ENCODE results near the gene FREM1.

Gene FREM1

DNA sequence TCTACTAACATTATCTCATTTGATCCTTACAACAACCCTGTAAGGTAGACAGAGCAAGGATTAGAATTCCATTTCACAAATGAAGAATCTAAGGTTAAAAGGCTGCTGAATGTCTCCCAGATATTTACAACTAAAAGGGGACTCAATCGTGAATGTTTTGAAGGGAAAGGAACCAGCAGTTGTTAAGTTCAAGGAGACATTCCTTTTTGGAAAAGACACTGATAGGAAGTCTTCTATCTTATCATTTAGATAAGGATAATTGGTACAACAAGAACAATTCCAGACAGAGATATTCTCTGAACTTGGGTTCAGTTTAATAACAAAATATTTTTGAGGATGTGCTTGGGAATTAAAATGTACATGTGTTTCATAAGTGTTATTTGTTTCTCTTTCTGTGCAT is 150.2 kb downstream of the FREM1 start:
- no peak for DNase-seq (ENCODE audit: low read depth)

DNA sequence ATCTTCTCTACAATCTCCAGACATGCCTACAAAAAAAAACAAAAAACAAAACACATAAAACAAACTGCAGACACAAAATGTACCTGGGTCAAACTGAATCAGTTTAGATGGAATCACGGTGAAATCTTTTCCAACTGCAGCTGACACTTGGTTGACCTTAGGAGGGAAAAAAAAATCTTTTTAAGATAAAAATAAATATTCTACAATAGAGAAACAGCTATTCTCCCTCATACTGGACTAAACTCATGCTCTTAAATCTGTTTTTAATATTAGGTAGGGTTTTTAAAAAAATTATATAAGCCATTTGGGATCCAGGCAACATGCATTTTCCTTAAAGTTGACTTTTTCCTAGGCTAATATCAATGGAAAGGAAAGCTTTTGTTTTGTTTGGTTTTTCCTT is 153.9 kb downstream of the FREM1 start:
- no peak for DNase-seq (ENCODE audit: low read depth)

DNA sequence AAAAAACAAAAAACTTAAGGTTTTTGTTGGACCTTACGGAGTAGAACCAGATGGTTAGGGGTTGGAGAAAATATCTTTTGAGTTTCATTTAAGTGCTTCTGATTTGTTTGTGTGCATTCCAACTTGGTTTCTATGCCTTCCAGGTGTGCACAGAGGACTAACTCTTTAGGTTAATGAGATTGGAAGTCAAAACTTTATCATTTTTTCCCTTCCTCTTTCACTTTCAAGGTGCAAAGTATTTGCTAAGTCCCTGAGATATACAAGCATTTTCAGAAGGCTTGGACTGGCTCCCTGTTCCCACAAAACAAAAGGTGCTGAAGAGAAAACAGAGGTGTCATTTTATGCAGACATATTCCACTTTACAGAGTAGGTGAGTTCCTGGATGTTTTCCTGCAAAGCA is 157.4 kb downstream of the FREM1 start:
- no peak for DNase-seq (ENCODE audit: low read depth)

DNA sequence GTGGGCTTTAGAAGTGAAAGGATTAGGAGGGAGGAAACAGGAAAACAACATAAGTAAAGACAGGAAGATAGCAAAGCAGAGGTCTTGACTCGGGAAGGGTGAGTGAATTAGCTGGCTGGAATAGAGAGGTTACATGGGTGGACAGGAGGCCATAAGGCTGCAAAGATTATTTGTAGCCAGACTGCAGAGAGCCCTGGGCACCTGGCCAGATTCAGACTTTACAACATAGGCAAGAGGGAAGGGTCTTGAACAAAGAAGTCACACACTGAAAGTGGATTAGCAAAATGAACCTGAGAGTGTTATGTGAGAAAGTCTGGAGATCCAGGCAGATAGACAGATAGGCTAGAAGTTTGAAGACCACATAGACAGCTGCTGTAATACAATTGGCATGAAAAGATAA is 158.0 kb downstream of the FREM1 start:
- DNase-seq (ENCODE audit: low read depth): no peak

DNA sequence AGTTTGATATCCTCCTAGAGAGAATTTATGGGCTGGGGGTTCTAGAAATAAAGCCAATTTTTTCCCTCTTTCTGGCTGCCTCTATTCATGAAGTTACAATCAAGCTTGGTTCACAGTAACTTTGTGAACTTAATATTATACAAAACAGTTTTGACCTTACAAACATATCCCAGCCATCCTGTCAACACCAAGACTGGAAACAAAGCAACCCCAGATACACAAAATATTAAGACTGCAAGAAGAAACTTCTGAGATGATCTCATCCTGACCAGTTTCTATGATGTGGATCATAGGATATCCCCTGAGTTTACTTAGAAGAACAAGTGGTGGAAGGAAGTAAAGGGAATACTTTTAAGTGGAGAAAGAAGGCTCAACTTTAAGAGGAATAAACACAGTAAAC is 159.4 kb downstream of the FREM1 start:
- DNase-seq (ENCODE audit: low read depth): no peak

DNA sequence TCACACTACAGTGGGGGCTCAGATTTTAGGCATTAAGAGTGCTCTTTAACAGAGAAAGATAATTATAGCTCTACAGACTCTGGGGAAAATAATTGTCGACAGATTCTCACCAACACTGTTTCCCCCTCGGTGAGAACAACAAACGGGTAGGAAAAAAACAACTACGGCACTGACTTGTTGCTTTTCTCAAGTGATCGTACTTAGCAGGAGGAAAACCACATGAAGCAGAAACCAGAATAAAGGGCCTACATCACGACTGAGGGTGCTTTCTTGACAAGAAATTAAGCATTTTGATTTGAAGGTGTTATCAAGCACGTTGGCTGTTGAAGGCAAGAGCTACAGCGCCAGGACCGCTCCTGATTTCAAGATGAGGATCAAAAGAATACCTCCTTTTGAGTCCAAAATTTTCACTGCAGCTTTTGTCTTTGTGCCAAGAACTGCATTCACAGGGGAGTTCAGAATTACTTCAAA is 160.5 kb downstream of the FREM1 start:
- no peak for DNase-seq (ENCODE audit: low read depth)

DNA sequence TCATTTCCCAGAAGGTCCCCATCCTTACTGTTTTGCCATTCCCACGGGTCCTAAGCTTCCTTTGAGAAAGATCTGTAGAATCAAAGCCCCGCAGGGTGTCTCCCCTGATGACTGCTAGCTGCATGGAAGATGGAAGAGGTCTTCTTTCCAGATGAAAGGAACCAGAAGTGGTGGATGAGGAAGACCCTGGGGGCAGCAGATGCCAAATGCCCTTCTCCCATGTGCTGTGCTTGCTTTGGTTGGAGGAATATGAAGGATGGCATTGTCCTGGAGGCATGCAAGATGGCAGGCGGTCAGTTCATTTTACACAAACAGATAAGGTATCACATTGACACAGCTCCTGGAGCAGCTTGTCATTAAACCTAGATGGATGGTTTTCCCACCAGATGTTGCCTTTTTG is 161.9 kb downstream of the FREM1 start:
- DNase-seq (ENCODE audit: low read depth): no peak

DNA sequence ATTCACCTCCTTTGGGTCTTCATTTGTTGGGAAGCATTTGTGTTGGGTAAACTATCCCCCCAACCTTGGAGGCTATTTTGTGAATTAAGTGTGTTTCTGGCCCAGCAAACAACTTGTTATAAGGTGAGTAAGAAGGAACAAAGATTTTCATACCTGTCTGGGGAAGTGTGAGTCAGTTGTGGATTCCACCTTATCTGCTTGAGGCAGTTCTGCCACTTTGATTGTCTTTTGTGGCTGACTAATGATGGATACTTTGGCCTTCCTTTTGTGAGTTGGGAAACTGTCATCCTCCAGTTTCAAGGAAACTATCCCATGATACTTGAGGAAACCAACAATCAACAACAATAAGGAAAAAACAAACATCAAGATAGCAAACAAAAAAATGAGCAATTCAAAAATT is 163.1 kb downstream of the FREM1 start:
- no peak for DNase-seq (ENCODE audit: low read depth)

DNA sequence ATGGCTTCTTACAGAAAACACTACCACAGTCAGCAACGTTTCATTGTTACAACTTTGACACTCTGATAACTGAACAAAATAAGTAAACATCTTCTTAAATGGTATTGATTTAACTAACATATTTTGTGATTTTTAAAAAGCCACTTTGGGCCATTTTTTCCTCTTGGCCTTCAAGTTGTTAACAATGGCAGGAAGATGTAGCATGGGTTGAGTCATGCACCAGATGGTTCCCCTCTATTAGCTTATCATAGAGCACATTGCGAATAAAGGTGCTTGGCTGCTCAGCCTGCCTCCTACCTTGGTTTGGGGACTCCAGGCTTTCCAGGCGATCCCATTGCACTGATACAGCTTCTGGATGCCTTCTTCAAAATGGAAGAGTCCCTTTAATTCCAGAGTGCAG is 163.6 kb downstream of the FREM1 start:
- no peak for DNase-seq (ENCODE audit: low read depth)

DNA sequence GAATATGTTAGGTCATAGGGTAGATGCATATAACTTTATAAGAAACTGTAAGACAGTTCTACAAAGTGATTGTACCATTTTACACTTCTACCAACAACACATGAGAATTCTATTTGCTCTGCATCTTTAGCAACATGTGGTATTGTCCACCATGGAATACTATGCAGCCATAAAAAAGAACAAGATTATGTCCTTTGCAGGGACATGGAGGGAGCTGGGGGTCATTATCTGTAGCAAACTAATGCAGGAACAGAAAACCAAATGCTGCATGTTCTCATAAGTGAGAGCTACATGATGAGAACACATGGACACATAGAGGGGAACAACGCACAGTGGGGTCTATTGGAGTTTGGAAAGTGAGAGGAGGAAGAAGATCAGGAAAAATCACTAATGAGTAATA is 165.5 kb downstream of the FREM1 start:
- no peak for DNase-seq (ENCODE audit: low read depth)

DNA sequence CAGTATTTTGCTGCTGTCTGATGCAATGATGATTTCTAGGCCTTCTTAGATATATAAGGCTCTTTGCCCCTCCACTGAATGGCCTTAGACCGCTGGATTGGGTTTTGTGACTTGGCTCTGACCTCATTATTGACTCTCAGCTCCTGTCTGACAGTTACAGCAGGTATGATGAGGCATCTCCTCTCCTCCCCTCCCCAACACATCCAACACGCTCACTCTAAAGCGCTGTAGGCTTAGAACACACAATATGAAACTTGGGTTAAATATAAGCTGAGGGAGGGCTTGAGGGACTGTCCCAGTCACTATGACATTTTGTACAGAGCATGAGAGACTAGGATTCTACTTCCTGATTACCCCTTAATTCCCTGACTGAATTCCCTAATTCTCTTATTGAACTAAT is 168.9 kb downstream of the FREM1 start:
- DNase-seq (ENCODE audit: low read depth): no peak

DNA sequence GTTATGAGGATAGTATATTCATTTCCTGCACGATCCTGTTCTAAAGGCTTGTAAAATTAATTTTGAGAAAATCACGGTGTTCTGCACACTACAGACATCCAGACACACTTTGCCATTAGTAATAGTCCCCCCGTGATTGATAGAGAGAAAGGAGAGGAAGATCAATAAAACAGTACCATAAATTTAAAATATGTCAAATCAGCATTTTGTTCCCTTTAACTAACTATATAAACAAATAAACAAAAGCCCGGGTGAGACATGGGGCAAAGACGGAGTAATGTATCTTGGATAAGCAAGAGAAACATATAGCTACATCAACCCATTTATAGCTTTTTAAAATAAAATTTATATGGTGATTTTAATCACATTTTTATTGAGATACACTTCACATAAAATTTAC is 177.1 kb downstream of the FREM1 start:
- DNase-seq (ENCODE audit: low read depth): no peak

DNA sequence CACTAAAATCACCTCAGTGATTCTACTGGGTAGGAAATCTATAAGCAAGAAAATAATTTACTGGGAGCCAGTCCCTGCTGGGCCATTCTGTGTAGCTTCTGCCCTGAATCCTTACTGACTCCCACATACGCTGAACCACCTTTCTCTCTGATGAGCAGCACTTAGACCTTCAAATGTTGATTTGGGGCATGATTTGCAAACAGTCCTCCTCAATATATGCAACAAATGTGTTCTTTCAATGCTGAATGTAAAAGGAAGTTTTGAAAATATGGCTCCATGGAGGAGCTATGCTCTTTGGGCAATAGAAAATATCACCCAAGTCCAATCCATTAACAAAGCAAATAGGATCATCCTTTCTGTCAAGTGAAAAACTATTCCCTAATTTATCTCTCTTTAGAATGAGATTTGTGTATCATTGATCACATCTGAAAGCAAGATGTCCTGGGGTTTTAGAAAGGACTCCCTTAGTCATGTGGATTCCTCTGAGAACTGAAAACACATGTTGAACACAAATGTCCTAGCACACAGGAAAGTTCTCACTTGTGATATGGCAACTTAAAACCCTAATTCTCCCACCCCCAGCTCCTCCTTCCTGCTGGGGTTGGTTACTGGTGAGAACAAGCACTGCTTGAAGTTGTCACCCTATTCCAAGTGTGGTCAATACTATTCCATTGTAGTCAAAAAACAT is 178.8 kb downstream of the FREM1 start:
- no peak for DNase-seq (ENCODE audit: low read depth)

DNA sequence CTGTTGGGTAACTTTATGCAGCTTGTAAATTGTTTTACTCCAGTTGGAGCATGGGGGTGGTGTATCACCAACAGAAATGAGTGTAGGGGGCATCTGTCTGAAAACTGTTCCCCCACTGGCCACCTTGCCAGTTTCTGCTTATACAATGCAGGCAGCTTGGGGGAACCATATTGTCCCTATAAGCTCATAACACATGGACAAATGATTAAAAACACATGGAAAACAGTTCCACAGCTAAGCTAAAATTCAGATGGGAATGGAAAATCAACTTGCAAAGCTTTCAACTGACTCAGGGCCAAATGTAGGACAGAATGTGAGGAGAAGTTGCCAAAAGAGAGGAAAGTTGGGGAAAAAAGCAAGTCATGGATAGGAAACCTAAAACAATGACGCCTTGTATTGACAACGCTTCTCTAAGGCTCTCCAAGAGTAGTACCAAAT is 179.7 kb downstream of the FREM1 start:
- no peak for DNase-seq (ENCODE audit: low read depth)

DNA sequence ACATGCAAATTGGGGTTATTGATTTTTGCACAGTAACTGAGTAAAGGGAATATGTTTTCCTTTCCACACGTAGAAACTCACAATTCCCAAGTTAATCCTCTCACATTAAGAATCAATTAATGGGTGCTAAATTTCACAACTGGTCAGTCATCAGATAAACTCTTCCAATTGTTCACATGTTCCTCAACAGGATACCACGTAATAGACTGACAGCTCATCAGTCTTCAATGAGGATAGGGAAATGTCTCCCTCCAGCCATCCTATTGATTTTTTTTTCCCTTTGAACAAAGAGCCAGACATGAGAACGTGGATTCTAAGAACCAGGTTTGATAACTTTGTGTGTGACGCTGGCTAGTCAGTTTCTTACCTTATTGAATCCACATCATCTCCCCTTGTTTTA is 186.9 kb downstream of the FREM1 start:
- no peak for DNase-seq (ENCODE audit: low read depth)

DNA sequence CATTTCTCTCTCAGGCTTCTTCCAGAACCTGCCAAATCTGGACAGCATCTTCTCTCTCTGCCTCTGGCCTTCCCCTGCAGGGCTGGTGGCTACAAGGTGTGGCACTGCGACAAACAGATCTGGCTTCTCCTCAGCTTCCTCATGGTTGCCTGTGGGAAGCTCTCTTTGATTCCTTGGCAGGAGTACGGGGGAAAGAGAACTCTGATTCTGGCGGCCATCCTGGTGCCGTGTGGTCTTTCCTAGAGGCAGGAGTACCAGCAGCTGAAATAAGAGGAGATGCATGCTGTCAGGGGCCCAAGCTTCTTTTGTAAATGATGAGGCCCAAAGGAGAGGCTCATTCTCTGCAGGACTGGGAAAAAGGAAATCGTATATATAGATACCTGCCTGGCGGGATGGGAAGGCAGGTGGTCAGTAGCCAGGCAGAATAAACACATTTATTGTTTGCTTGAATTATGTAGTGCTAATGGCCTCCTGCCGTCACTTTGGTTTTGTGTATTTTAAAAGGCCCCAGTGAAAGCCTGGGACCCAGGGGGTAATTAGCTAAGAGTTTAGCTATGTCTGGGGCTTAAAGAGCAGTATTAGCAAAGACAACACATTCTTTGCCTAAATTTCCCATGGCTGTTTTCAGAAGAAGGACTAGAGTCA is 187.7 kb downstream of the FREM1 start, which contains the start of gene CER1:
TSS of gene CER1 (minus strand) at position 343 of the 645 bp plus-strand sequence. CDS start at position 282, 61 bp downstream.
- DNase-seq (ENCODE audit: low read depth): no peak

DNA sequence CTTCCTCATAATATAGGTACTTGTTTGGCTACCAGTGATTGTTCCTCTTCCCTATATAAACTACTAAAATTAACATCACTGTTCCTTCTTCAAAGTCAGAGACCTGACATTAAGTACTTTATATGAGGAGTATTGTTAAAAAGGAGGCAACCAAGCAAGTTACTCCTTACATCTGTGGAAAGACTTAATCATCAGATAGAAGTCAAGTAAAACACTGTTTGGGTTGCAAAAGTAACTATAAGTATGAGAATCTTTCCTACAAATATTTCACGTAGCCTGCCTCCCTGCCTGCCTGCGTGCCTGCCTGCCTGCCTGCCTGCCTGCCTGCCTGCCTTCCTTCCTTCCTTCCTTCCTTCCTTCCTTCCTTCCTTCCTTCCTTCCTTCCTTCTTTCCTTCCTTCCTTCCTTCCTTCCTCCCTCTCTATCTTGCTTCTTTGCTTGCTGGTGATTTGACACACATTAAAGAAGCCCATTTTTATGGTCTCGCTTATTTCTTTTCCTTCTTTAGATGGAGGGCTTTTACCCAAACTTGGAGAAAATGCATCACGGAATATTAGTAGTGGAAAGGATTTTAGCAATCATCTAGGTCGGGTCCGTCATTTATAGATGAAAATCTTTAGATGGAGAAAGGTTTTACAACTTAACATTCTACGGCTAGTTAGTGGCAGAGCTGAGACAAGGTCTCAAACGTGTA is 190.9 kb downstream of the FREM1 start:
- DNase-seq (ENCODE audit: low read depth): no peak

DNA sequence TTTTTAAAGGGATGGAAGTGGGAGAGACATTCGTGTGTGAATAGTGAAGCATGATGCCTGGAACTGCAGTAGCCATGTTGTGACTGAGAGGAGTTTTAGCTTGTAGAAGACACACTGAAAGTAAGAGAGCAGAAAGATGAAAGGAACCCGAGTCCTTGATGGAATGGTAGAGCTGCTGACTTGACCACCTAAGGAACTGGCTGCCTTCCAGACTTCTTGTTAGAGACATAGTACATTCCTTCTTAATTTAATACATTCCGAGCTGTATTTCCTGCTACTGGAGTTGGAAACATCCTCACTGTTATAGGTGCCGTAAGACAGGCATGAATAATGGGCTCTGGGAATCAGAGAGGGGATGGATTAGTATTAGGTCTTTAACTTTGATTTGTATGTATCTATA is 195.1 kb downstream of the FREM1 start:
- no peak for DNase-seq (ENCODE audit: low read depth)

DNA sequence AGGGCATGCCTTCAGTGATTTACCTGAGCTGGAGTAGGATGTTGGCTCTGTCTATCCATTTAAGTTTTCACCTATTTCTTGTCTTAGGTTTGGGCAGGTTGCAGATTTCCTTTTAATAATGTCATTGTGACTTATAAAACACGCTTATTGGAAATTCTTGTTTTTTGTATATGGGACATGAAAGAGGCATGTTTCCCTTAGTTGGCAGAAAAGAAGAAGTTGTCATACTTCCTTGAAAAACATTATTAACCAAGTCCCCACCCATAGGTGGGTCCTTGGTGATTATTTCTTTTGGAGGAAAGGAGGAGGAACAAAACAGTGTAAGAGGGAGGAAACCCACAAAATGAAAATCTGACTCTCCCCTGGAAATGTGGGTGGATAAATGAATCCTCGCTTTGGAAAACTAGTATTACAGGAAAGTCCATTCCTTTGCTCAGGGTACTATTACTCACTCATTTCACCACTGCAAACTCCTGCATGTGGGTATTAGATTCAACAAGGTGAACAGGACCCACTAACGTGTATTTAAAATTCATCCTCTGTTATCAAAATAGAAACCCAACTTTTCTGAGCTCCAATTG is 197.0 kb downstream of the FREM1 start:
- no peak for DNase-seq (ENCODE audit: low read depth)

DNA sequence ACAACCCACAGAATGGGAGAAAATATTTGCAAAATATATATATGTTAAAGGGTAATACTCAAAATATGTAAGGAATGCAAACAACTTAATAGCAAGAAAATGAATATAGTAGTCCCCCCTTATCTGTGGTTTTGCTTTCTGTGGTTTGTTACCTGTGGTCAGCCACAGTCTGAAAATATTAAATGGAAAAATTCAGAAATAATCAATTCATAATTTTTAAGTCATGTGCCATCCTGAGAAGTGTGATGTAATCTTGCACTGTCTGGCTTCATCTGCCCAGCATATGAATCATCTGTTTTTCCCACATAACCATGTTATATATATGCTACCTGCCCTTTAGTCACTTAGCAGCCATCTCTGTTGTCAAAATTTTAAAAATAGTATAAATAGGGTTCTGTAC is 199.4 kb downstream of the FREM1 start:
- no peak for DNase-seq (ENCODE audit: low read depth)

DNA sequence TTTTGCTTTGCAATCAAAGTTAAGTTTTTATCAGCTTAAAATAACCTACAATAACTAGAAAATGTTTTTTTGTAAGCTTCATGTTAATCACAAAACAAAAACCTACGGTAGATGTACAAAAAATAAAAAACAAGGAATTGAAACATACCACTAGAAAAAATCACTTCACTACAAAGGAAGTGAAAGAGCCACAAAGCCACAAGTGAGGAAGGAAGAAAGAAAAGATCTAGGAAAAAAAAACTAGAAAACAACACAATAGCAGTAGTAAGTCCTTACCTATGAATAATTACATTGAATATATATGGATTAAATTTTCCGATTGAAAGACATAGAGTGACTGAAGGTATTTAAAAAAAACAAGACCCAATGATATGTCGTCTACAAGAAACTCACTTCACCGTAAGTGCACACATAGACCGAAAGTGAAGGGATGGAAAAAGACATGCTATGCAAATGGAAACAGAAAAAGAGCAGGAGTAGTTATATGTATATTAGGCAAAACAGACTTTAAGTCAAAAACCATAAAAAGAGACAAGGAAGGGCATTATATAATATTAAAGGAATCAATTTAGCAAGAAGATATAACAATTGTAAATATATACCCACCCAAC is 203.6 kb downstream of the FREM1 start:
- DNase-seq (ENCODE audit: low read depth): no peak

DNA sequence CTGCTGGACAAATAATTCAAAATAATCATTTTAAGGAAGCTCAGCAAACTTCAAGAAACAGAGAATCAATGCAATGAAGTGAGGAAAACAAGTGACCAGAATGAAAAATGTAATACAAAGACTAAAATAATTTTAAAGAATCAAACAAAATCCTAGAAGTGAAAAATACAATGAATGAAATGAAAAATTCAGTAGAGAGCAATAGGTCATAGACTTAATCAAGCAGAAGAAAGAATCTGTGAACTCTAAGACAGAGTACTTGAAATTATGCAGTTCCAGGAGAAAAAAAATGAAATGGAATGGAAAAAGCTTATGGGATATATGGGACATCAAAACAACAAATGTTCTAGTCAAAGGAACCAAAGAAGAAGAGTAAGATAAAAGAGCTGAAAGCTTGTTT is 205.1 kb downstream of the FREM1 start:
- no peak for DNase-seq (ENCODE audit: low read depth)
